ENCODE measurements around the gene ARHGAP44.

DNA sequence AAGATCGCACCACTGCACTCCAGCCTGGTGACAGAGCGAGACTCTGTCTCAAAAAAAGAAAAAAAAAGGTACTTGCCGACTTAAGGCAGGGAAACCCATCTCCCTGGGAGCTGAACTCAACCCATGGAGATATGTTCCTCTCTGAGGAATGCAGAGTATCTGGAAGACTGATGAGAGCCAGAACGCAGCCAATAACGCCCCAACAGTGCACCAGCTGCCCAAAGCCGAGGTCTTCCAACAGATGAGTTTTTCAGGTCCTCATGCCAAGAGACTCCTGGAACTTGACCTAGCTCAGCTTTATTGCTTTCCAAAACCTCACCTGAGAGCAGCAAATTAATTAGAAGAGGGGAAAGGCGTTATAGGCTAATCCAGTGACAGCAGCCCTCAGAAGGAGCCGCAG, 219.2 kb downstream of the ARHGAP44 start:
- TF ChIP-seq POLR2AphosphoS5 (IDR thresholded peaks at IDR 0.05) (no peak), POLR2A (IDR thresholded peaks at IDR 0.05; ENCODE audit: low read depth) (no peak)
- TF ChIP-seq, protein P1, sequence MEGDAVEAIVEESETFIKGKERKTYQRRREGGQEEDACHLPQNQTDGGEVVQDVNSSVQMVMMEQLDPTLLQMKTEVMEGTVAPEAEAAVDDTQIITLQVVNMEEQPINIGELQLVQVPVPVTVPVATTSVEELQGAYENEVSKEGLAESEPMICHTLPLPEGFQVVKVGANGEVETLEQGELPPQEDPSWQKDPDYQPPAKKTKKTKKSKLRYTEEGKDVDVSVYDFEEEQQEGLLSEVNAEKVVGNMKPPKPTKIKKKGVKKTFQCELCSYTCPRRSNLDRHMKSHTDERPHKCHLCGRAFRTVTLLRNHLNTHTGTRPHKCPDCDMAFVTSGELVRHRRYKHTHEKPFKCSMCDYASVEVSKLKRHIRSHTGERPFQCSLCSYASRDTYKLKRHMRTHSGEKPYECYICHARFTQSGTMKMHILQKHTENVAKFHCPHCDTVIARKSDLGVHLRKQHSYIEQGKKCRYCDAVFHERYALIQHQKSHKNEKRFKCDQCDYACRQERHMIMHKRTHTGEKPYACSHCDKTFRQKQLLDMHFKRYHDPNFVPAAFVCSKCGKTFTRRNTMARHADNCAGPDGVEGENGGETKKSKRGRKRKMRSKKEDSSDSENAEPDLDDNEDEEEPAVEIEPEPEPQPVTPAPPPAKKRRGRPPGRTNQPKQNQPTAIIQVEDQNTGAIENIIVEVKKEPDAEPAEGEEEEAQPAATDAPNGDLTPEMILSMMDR (IDR thresholded peaks at IDR 0.05) = no peak

Data from esophagus muscularis mucosa (tissue), 3 donors.